ENCODE measurements around the gene MEIOSIN.

The MEIOSIN gene

DNA sequence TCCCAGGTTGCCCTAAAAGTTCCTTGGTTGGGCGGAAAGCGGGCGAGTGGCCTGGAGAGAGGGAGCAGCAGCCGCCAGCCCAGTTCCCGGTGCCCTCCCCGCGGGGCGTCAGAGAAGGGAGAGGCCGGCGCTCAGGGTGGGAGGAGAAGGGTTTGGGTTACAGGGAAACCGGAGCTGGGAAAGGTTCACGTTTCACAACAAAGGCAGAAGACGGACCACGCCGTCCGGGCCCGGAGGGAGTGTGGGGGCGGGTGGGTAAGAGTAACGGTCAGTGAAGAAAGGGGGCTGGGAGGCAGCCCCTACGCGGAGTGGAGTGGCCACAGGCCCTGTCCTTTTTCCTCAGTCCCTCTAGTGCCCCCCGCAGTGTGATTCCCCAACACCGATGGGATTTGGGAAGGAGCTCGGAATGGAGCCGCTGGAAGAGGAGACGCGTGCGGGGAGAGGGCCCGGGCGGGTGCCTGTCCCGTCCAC, 34.2 kb downstream of the MEIOSIN start:
- H3K27ac ChIP-seq: peak overlapping the region; percentile 87
- TF ChIP-seq ZFX (IDR thresholded peaks at IDR 0.05) (no peak), CTCF (conservative IDR thresholded peaks at IDR 0.05) (no peak)

GRCh38 chr19:45767881-45768654, 34.8 kb downstream of the MEIOSIN start:
- TF ChIP-seq CTCF (conservative IDR thresholded peaks at IDR 0.05) (no peak), ZFX (IDR thresholded peaks at IDR 0.05) (peak; percentile 48)
- peak overlapping the region; percentile 87 for H3K27ac ChIP-seq

DNA sequence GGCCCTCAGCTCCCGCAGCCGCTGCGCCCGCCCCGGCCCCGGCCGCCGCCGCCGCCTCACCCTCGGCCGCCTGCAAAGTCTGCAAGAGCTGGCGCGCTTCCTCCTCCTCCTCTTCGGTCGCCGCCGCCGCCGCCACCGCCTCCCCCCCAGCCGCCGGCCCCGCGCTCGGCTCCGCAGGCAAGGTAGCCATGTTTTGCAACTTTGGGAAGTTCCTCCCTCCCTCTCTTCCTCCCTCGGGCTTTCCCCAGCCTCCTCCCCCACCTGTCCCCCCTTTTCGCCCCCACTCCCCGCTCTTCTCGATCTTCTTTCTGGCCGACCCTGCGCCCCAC, 35.4 kb downstream of the MEIOSIN start:
- peak overlapping the region; percentile 87 for H3K27ac ChIP-seq
- no peak for TF ChIP-seq CTCF (conservative IDR thresholded peaks at IDR 0.05)
- TF ChIP-seq ZFX (IDR thresholded peaks at IDR 0.05): no peak

- TF ChIP-seq ZFX (IDR thresholded peaks at IDR 0.05) (no peak), CTCF (conservative IDR thresholded peaks at IDR 0.05) (no peak)
- H3K27ac ChIP-seq: peak within 1 kb of the TSS; percentile 87
Observed at GRCh38 chr19:45768984-45769782, 35.9 kb downstream of the MEIOSIN start, which contains the start of gene SIX5. SIX5 (minus strand) TSS chr19:45769252; CDS start chr19:45768844, 408 bp downstream.

DNA sequence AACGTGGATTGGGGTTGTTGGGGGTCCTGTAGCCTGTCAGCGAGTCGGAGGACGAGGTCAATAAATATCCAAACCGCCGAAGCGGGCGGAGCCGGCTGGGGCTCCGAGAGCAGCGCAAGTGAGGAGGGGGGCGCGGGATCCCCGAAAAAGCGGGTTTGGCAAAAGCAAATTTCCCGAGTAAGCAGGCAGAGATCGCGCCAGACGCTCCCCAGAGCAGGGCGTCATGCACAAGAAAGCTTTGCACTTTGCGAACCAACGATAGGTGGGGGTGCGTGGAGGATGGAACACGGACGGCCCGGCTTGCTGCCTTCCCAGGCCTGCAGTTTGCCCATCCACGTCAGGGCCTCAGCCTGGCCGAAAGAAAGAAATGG, 36.6 kb downstream of the MEIOSIN start:
- H3K27ac ChIP-seq: peak overlapping the region; percentile 87
- no peak for TF ChIP-seq ZFX (IDR thresholded peaks at IDR 0.05)
- TF ChIP-seq CTCF (conservative IDR thresholded peaks at IDR 0.05): no peak

- H3K27ac ChIP-seq: peak overlapping the region; percentile 87
- TF ChIP-seq CTCF (conservative IDR thresholded peaks at IDR 0.05) (peak; percentile 77), ZFX (IDR thresholded peaks at IDR 0.05) (no peak)
Observed at GRCh38 chr19:45770192-45771101, 37.2 kb downstream of the MEIOSIN start.

Measured in C4-2B (cell line).